IPS DF 4.7 (cell line): ENCODE measurements around the gene G3BP2.
"Not testable (repeated sequence)": the region's sequence is repeated elsewhere in the genome, so short reads cannot be mapped to it uniquely, and the experiment has no call there.

Source experiments
- DNase-seq: peaks from one replicate; pipeline ENCODE4 v3.0.0-alpha.2; 2013; ENCODE audit warnings: low spot score; ENCODE audit errors: extremely low read depth

Gene G3BP2

GRCh38 chr4:75685546-75686189, 12.5 kb upstream of the G3BP2 start:
- DNase-seq = no peak

GRCh38 chr4:75683482-75684155, 10.4 kb upstream of the G3BP2 start:
- no peak for DNase-seq

GRCh38 chr4:75679876-75680575, 6.8 kb upstream of the G3BP2 start:
- no peak for DNase-seq

- no peak for DNase-seq
Measured at GRCh38 chr4:75678965-75679364, 5.8 kb upstream of the G3BP2 start.

- no peak for DNase-seq
Measured at GRCh38 chr4:75678473-75678872, 5.3 kb upstream of the G3BP2 start.

- DNase-seq = no peak
Measured at GRCh38 chr4:75675004-75675531, 1.9 kb upstream of the G3BP2 start.

GRCh38 chr4:75673959-75674328, 733 bp upstream of the G3BP2 start:
- DNase-seq = no peak

GRCh38 chr4:75672461-75673026, 667 bp downstream of the G3BP2 start:
- DNase-seq = no peak

- DNase-seq = no peak
Measured at GRCh38 chr4:75671802-75672421, 1.3 kb downstream of the G3BP2 start.

GRCh38 chr4:75668596-75668995, 4.6 kb downstream of the G3BP2 start:
- no peak for DNase-seq

GRCh38 chr4:75667636-75668035, 5.6 kb downstream of the G3BP2 start:
- DNase-seq = not testable (repeated sequence)

GRCh38 chr4:75666299-75666698, 6.9 kb downstream of the G3BP2 start:
- no peak for DNase-seq

- not testable (repeated sequence) for DNase-seq
Measured at GRCh38 chr4:75664604-75665003, 8.6 kb downstream of the G3BP2 start.

- DNase-seq = no peak
Measured at GRCh38 chr4:75662626-75663025, 10.6 kb downstream of the G3BP2 start.

- DNase-seq = no peak
Measured at GRCh38 chr4:75660491-75660890, 12.7 kb downstream of the G3BP2 start.

GRCh38 chr4:75659512-75660031, 13.6 kb downstream of the G3BP2 start:
- no peak for DNase-seq

GRCh38 chr4:75658876-75659275, 14.3 kb downstream of the G3BP2 start:
- no peak for DNase-seq

GRCh38 chr4:75655562-75655961, 17.6 kb downstream of the G3BP2 start:
- DNase-seq = no peak

GRCh38 chr4:75654905-75655304, 18.3 kb downstream of the G3BP2 start:
- no peak for DNase-seq

GRCh38 chr4:75653845-75654503, 19.2 kb downstream of the G3BP2 start:
- DNase-seq = no peak

GRCh38 chr4:75644095-75644494, 29.1 kb downstream of the G3BP2 start:
- no peak for DNase-seq
